Esophagus muscularis mucosa (tissue), 4 donors: ENCODE data around the gene CCDC82. TPM values are rescaled to one million over a fixed set of nuclear protein-coding genes. Genes with fewer than 3 reads are reported as not detected.
A peak's percentile ranks its signal among the peaks of the same experiment; 100 is the strongest.

Experiments used
- DNase-seq: peaks from one replicate; pipeline ENCODE4 v3.0.0-alpha.2; 2017; ENCODE audit errors: extremely low spot score
- H3K27ac ChIP-seq, 4 donors: fragments of 200-600 bp; sonication (generic); replicated peaks in 1 of 4; 1 replicate in 3 of 4; 2 replicates in 1 of 4; pipeline ENCODE4 v1.5.1; 2016 to 2019; ENCODE audit warnings: mild to moderate bottlenecking in 1 of 4
- H3K27me3 ChIP-seq, 4 donors: fragments of 200-600 bp; sonication (generic); one replicate each; pipeline versions ENCODE4 v1.5.1 to v1.6.0; 2016 to 2019
- H3K36me3 ChIP-seq, 4 donors: fragments of 200-600 bp; sonication (generic); one replicate each; pipeline ENCODE4 v1.5.1; 2016 to 2019
- H3K4me1 ChIP-seq, 4 donors: fragments of 200-600 bp; sonication (generic); one replicate each; pipeline ENCODE4 v1.5.1; 2016 to 2019
- H3K4me3 ChIP-seq, 4 donors: fragments of 200-600 bp; sonication (generic); 1 replicate in 2 of 4; 2 replicates in 2 of 4; pipeline ENCODE4 v1.5.1; 2016 to 2019; ENCODE audit warnings: mild to moderate bottlenecking in 4 of 4, moderate library complexity in 1 of 4
- H3K9me3 ChIP-seq, 4 donors: fragments of 200-600 bp; sonication (generic); 1 replicate in 3 of 4; 2 replicates in 1 of 4; pipeline ENCODE4 v1.5.1; 2016 to 2019
- EP300 ChIP-seq: sonication (generic); formaldehyde crosslinking; IDR thresholded peaks from one replicate; pipeline ENCODE4 v1.6.1; 2017; ENCODE audit warnings: antibody characterized with exemption
- POLR2A ChIP-seq: fragments of 450-650 bp; IDR thresholded peaks from one replicate; pipeline ENCODE4 v1.6.1; 2017; ENCODE audit warnings: antibody characterized with exemption, moderate library complexity, mild to moderate bottlenecking, low read depth
- POLR2AphosphoS5 ChIP-seq, 2 donors: sonication (generic); formaldehyde crosslinking; IDR thresholded peaks; one replicate each; pipeline ENCODE4 v1.6.1; 2017; ENCODE audit warnings: antibody characterized with exemption in 2 of 2
- WGBS: methylation state at CpG from one replicate; pipeline ENCODE4 v1.1.5; 2018; 5-methylcytosine and 5-hydroxymethylcytosine counted together
- intact Hi-C: fragments of 100-400 bp; cut with DNase I; formaldehyde crosslinking; loops from one replicate; pipeline ENCODE4 v1.15.1; 2023
- total RNA-seq, 4 donors: library from RNA; depleted of rRNA; stranded (reverse); fragments of >200 nt; gene quantifications; one replicate each; pipeline versions ENCODE4 v1.1.0 to v1.2.1, GENCODE V29; 2016
- TF ChIP-seq, protein P1 (sequence below), 3 experiments: fragments of 200-600 bp in 2 of 3; fragments of 450-650 bp in 1 of 3; sonication (generic) in 2 of 3; IDR thresholded peaks; one replicate each; pipeline ENCODE4 v1.5.1; 2017 to 2019; ENCODE audit warnings: antibody characterized with exemption in 3 of 3, mild to moderate bottlenecking in 2 of 3, moderate library complexity in 1 of 3

CCDC82 gene
- total RNA-seq, 4 donors from 2014 or later: 12.3 to 23.3 (median 14.7) TPM

- DNase-seq: no peak
- H3K36me3 ChIP-seq: peaks cover 0 to 6% (median 0%) of the 10 kb centered on the region in 4 donors
- whole genome bisulfite sequencing: 61% methylated on average over 2 of the region's 2 CpGs
- no peak overlapping the region for H3K27ac ChIP-seq
- peaks cover 55 to 73% (median 63%) of the 10 kb centered on the region in 4 donors for H3K4me1 ChIP-seq
- H3K4me3 ChIP-seq: no peak overlapping the region
- H3K27me3 ChIP-seq: no peaks in the 10 kb centered on the region
- H3K9me3 ChIP-seq: no peaks in the 10 kb centered on the region
- intact Hi-C loops: no loop called here
- TF ChIP-seq POLR2AphosphoS5 (IDR thresholded peaks at IDR 0.05) (no peak), POLR2A (no peak), EP300 (no peak)
- TF ChIP-seq, protein P1, sequence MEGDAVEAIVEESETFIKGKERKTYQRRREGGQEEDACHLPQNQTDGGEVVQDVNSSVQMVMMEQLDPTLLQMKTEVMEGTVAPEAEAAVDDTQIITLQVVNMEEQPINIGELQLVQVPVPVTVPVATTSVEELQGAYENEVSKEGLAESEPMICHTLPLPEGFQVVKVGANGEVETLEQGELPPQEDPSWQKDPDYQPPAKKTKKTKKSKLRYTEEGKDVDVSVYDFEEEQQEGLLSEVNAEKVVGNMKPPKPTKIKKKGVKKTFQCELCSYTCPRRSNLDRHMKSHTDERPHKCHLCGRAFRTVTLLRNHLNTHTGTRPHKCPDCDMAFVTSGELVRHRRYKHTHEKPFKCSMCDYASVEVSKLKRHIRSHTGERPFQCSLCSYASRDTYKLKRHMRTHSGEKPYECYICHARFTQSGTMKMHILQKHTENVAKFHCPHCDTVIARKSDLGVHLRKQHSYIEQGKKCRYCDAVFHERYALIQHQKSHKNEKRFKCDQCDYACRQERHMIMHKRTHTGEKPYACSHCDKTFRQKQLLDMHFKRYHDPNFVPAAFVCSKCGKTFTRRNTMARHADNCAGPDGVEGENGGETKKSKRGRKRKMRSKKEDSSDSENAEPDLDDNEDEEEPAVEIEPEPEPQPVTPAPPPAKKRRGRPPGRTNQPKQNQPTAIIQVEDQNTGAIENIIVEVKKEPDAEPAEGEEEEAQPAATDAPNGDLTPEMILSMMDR (IDR thresholded peaks at IDR 0.05): no peak
Observed at GRCh38 chr11:96317571-96317970, 72.1 kb downstream of the CCDC82 start.

- H3K4me3 ChIP-seq: no peak overlapping the region
- peaks cover 53 to 78% (median 68%) of the 10 kb centered on the region in 4 donors for H3K4me1 ChIP-seq
- peaks cover 0 to 6% (median 0%) of the 10 kb centered on the region in 4 donors for H3K36me3 ChIP-seq
- WGBS: 75% methylated on average over 3 of the region's 3 CpGs
- no peaks in the 10 kb centered on the region for H3K9me3 ChIP-seq
- TF ChIP-seq, protein P1 (IDR thresholded peaks at IDR 0.05): no peak
- TF ChIP-seq POLR2A (no peak), EP300 (no peak), POLR2AphosphoS5 (IDR thresholded peaks at IDR 0.05) (no peak)
- no peak overlapping the region for H3K27ac ChIP-seq
- H3K27me3 ChIP-seq: no peaks in the 10 kb centered on the region
- intact Hi-C loops: no loop called here
- no peak for DNase-seq
Observed at GRCh38 chr11:96316869-96317268, 72.8 kb downstream of the CCDC82 start.

GRCh38 chr11:96315476-96315875 is 74.2 kb downstream of the CCDC82 start:
- TF ChIP-seq EP300: no peak
- TF ChIP-seq POLR2A: no peak
- TF ChIP-seq POLR2AphosphoS5 (IDR thresholded peaks at IDR 0.05): no peak
- H3K4me1 ChIP-seq: peaks cover 60 to 92% (median 81%) of the 10 kb centered on the region in 4 donors
- H3K27me3 ChIP-seq: no peaks in the 10 kb centered on the region
- no peak for DNase-seq
- H3K36me3 ChIP-seq: peaks cover 0 to 6% (median 0%) of the 10 kb centered on the region in 4 donors
- peak overlapping the region in 1 of 4 donors; percentile 4 for H3K27ac ChIP-seq
- H3K4me3 ChIP-seq: no peak overlapping the region
- intact Hi-C loops: no loop called here
- H3K9me3 ChIP-seq: no peaks in the 10 kb centered on the region
- WGBS: 84% methylated on average over 1 of the region's 1 CpG

GRCh38 chr11:96314326-96315020 is 75.2 kb downstream of the CCDC82 start:
- 55% methylated on average over 4 of the region's 4 CpGs for WGBS
- H3K9me3 ChIP-seq: no peaks in the 10 kb centered on the region
- intact Hi-C loops: no loop called here

DNA sequence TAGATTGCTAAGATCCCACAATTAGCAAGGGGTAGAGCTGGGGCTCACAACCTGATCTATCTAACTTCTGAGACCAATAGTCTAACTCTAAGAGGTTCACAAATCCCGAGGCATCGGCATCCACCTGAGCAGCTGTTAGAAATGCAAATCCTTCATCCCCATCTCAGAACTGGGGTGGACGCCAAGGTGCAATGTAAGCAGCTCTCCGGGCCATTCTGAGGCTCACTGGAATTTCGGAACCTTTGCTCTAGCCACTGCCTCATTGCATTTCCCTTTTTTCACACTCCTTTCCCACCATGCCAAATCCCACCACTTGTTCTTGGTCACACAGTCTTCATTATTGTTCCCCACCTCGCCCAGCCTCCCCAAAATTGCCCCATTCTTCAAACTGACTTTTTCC is 76.5 kb downstream of the CCDC82 start:
- no peak overlapping the region for H3K4me3 ChIP-seq
- H3K27me3 ChIP-seq: no peaks in the 10 kb centered on the region
- H3K36me3 ChIP-seq: peaks cover 0 to 6% (median 0%) of the 10 kb centered on the region in 4 donors
- 70% methylated on average over 6 of the region's 6 CpGs for WGBS
- H3K9me3 ChIP-seq: no peaks in the 10 kb centered on the region
- intact Hi-C loops: no loop called here
- H3K4me1 ChIP-seq: peaks cover 61 to 95% (median 88%) of the 10 kb centered on the region in 4 donors
- no peak for DNase-seq
- H3K27ac ChIP-seq: no peak overlapping the region
- TF ChIP-seq, protein P1 (IDR thresholded peaks at IDR 0.05): no peak
- TF ChIP-seq POLR2AphosphoS5 (IDR thresholded peaks at IDR 0.05) (no peak), POLR2A (no peak), EP300 (no peak)

More at GRCh38 chr11:96314326-96315020, 75.2 kb downstream of the CCDC82 start:
- TF ChIP-seq, protein P1 (IDR thresholded peaks at IDR 0.05): no peak
- TF ChIP-seq POLR2A: no peak
- TF ChIP-seq POLR2AphosphoS5 (IDR thresholded peaks at IDR 0.05): no peak
- TF ChIP-seq EP300: no peak
- H3K27me3 ChIP-seq: no peaks in the 10 kb centered on the region
- peaks cover 0 to 6% (median 0%) of the 10 kb centered on the region in 4 donors for H3K36me3 ChIP-seq
- H3K27ac ChIP-seq: peak overlapping the region; percentile 35 to 49 (median 40)
- H3K4me3 ChIP-seq: no peak overlapping the region
- H3K4me1 ChIP-seq: peaks cover 60 to 95% (median 87%) of the 10 kb centered on the region in 4 donors
- no peak for DNase-seq
